Panc1 (cell line): Measurements from ENCODE around the gene NEK8. TPM values are rescaled to one million over a fixed set of nuclear protein-coding genes. Genes with fewer than 3 reads are reported as not detected.
"Not testable (repeated sequence)": the region's sequence is repeated elsewhere in the genome, so short reads cannot be mapped to it uniquely, and the experiment has no call there.

Experiments
- ATAC-seq: fragments of 200-7000 bp; cut with Tn5 transposase; 2 replicates; pipeline ENCODE4 v1.9.1; 2020; ENCODE audit warnings: mild to moderate bottlenecking, moderate library complexity
- BruUV-seq: library from RNA; stranded (reverse); fragments of 400-500 nt; replicated peaks from 2 replicates; lab custom pipeline; 2021; lab: Mats Ljungman, UMichigan
- CTCF ChIA-PET: fragments of 300-600 bp; sonication (Branson Sonifier 250); formaldehyde crosslinking; loops from one replicate; lab custom pipeline; 2022; ENCODE audit warnings: antibody characterized with exemption; lab: Charles Lee
- POLR2A ChIA-PET: fragments of 300-600 bp; sonication (Branson Sonifier 250); formaldehyde crosslinking; loops from one replicate; lab custom pipeline; 2022; ENCODE audit warnings: antibody characterized with exemption; lab: Charles Lee
- DNase-seq: peaks from one replicate; pipeline ENCODE4 v3.0.0-alpha.2; 2010; ENCODE audit warnings: low read depth, low spot score
- H3K27ac ChIP-seq: 2 replicates; pipeline ENCODE4 v1.5.1; 2011; ENCODE audit warnings: mild to moderate bottlenecking, low read length, inconsistent platforms
- H3K27me3 ChIP-seq: fragments of 200-500 bp; sonication (Bioruptor generic); 2 replicates; pipeline ENCODE4 v1.6.0; 2014; ENCODE audit warnings: low read length, inconsistent platforms; ENCODE audit not compliant: control insufficient read depth, insufficient read depth
- H3K36me3 ChIP-seq: fragments of 200-500 bp; sonication (Bioruptor generic); 2 replicates; pipeline ENCODE4 v1.5.1; 2014; ENCODE audit warnings: inconsistent platforms, mild to moderate bottlenecking, low read length, moderate library complexity; ENCODE audit not compliant: control insufficient read depth, insufficient read depth
- H3K4me1 ChIP-seq: 2 replicates; pipeline ENCODE4 v1.5.1; 2011; ENCODE audit warnings: inconsistent platforms, mild to moderate bottlenecking, low read length, moderate library complexity; ENCODE audit not compliant: control insufficient read depth, insufficient read depth
- H3K4me3 ChIP-seq, 2 experiments: 2 replicates each; pipeline ENCODE4 v1.5.1; 2011 to 2012; ENCODE audit warnings: low read depth in 2 of 2, low read length in 2 of 2, mild to moderate bottlenecking in 2 of 2, inconsistent platforms in 1 of 2, moderate library complexity in 1 of 2
- H3K9me3 ChIP-seq: fragments of 200-500 bp; sonication (Bioruptor generic); 2 replicates; pipeline ENCODE4 v1.5.1; 2014; ENCODE audit warnings: low read depth, mild to moderate bottlenecking, inconsistent platforms, low read length, moderate library complexity; ENCODE audit not compliant: control insufficient read depth, insufficient read depth
- CTCF ChIP-seq: fragments of 450-650 bp; IDR thresholded peaks from 2 replicates; pipeline ENCODE4 v1.5.1; 2017; ENCODE audit warnings: mild to moderate bottlenecking
- POLR2AphosphoS5 ChIP-seq: IDR thresholded peaks from 2 replicates; pipeline ENCODE4 v1.6.1; 2012; ENCODE audit warnings: mild to moderate bottlenecking, low read depth, low read length, moderate library complexity
- REST ChIP-seq, 2 experiments: IDR thresholded peaks; 2 replicates each; pipeline ENCODE4 v1.6.1; 2011 to 2012; ENCODE audit warnings: low read depth in 2 of 2, control low read depth in 1 of 2, low read length in 1 of 2, mild to moderate bottlenecking in 1 of 2, moderate library complexity in 1 of 2; ENCODE audit not compliant: insufficient read depth in 1 of 2
- SIN3A ChIP-seq: IDR thresholded peaks from 2 replicates; pipeline ENCODE4 v1.6.1; 2012; ENCODE audit warnings: low read depth, mild to moderate bottlenecking, low read length, moderate library complexity, borderline replicate concordance; ENCODE audit not compliant: insufficient read depth
- TCF7L2 ChIP-seq: IDR thresholded peaks from 2 replicates; pipeline ENCODE4 v1.6.1; 2011; ENCODE audit warnings: mild to moderate bottlenecking, low read depth, low read length, inconsistent platforms
- in situ Hi-C: cut with HindIII; loops from 2 replicates; pipeline ENCODE4 v1.10.0; 2016; ENCODE audit warnings: low sequenced_read_pairs, low pct_unique_long_range_greater_than_20kb
- intact Hi-C: fragments of 100-400 bp; cut with micrococcal nuclease; formaldehyde crosslinking; loops from one replicate; pipeline ENCODE4 v1.10.0; 2022; ENCODE audit not compliant: unreplicated experiment
- total RNA-seq: library from RNA; stranded (reverse); gene quantifications from one replicate; pipeline ENCODE4 v1.2.1, GENCODE V29; 2021; ENCODE audit not compliant: unreplicated experiment

NEK8 gene
- total RNA-seq, 1 experiment from 2014 or later, result 11.9 TPM

- no peaks in the 10 kb centered on the region for H3K36me3 ChIP-seq
- BruUV-seq, result no TSS peak
- no peaks in the 10 kb centered on the region for H3K27me3 ChIP-seq
- H3K4me3 ChIP-seq, result no peak overlapping the region
- intact Hi-C loops (no loop called here), in situ Hi-C loops (no loop called here)
- no peaks in the 10 kb centered on the region for H3K4me1 ChIP-seq
- no peaks in the 10 kb centered on the region for H3K9me3 ChIP-seq
- ATAC-seq, result no peak
- TF ChIP-seq POLR2AphosphoS5, result no peak
- TF ChIP-seq SIN3A, result no peak
- TF ChIP-seq TCF7L2, result no peak
- no peak for TF ChIP-seq CTCF
- no peak for TF ChIP-seq REST (IDR thresholded peaks at IDR 0.05; ENCODE audit: insufficient read depth in 1 of 2, low read depth in 2 of 2, low read length in 1 of 2)
- ChIA-PET CTCF (no interaction called here), POLR2A (no interaction called here)
- no peak for DNase-seq
- H3K27ac ChIP-seq, result no peak overlapping the region
Observed at GRCh38 chr17:28777178-28777577, 48.6 kb downstream of the NEK8 start.

GRCh38 chr17:28779601-28780000 lies 51.0 kb downstream of the NEK8 start:
- BruUV-seq, DNase-seq, H3K27ac ChIP-seq, in situ Hi-C loops, H3K36me3 ChIP-seq, CTCF ChIA-PET, H3K27me3 ChIP-seq, POLR2A ChIA-PET, H3K9me3 ChIP-seq, H3K4me3 ChIP-seq, ATAC-seq, intact Hi-C loops, H3K4me1 ChIP-seq: not testable (repeated sequence)

- no peaks in the 10 kb centered on the region for H3K36me3 ChIP-seq
- ATAC-seq (no peak), DNase-seq (no peak)
- H3K27me3 ChIP-seq, result no peaks in the 10 kb centered on the region
- no TSS peak for BruUV-seq
- no peak overlapping the region for H3K27ac ChIP-seq
- in situ Hi-C loops (no loop called here), intact Hi-C loops (no loop called here)
- TF ChIP-seq CTCF, result no peak
- TF ChIP-seq POLR2AphosphoS5, result no peak
- POLR2A ChIA-PET, result no interaction called here
- no peaks in the 10 kb centered on the region for H3K4me1 ChIP-seq
- no peaks in the 10 kb centered on the region for H3K9me3 ChIP-seq
- CTCF ChIA-PET, result interaction anchor here (1.3 kb wide), 1 partner anchor 10 kb away, joined by 4 read pairs; no protein-coding TSS in a partner anchor
- no peak overlapping the region for H3K4me3 ChIP-seq
Observed at GRCh38 chr17:28783161-28783560, 54.6 kb downstream of the NEK8 start.
